Measurements from ENCODE around the gene DUSP22. TPM values are rescaled to one million over a fixed set of nuclear protein-coding genes. Genes with fewer than 3 reads are reported as not detected.

Gene DUSP22
- total RNA-seq, 1 experiment from 2014 or later, result 19.2 TPM

GRCh38 chr6:326896-327537 lies 34.7 kb downstream of the DUSP22 start:
- H3K36me3 ChIP-seq (ENCODE audit: control insufficient read depth in 1 of 2, insufficient read depth in 2 of 2, low read length in 2 of 2), result no peaks in the 10 kb centered on the region
- ChIA-PET RAD21 (ENCODE audit: low non-redundant PET in 1 of 2, low total read pairs in 2 of 2, uncharacterized antibody in 2 of 2, unreplicated experiment in 2 of 2) (no interaction called here), CTCF (no interaction called here), POLR2A (no interaction called here)
- no peak overlapping the region for H3K27ac ChIP-seq (ENCODE audit: low read depth, low read length)
- no peaks in the 10 kb centered on the region for H3K9me3 ChIP-seq (ENCODE audit: control insufficient read depth in 1 of 2, insufficient read depth in 1 of 2, low read depth in 1 of 2, low read length in 2 of 2)
- H3K4me1 ChIP-seq (ENCODE audit: control insufficient read depth in 1 of 2, insufficient read depth in 2 of 2, low read length in 2 of 2), result no peaks in the 10 kb centered on the region
- DNase-seq (ENCODE audit: low read depth, low spot score) (no peak), ATAC-seq (no peak)
- intact Hi-C loops (cut with micrococcal nuclease), result no loop called here
- no peaks in the 10 kb centered on the region for H3K27me3 ChIP-seq (ENCODE audit: insufficient read depth, low read length)
- no peak for TF ChIP-seq EZH2phosphoT487 (IDR thresholded peaks at IDR 0.05; ENCODE audit: borderline replicate concordance)
- TF ChIP-seq JUND (IDR thresholded peaks at IDR 0.05), result no peak
- TF ChIP-seq ZFX (IDR thresholded peaks at IDR 0.05), result no peak
- TF ChIP-seq EZH2 (IDR thresholded peaks at IDR 0.05), result no peak
- TF ChIP-seq POLR2A (IDR thresholded peaks at IDR 0.05; ENCODE audit: borderline replicate concordance, extremely low read depth, insufficient read depth, insufficient read length), result no peak
- no peak for TF ChIP-seq ZBTB33 (IDR thresholded peaks at IDR 0.05; ENCODE audit: extremely low read depth, insufficient replicate concordance, low read length)
- TF ChIP-seq RAD21 (IDR thresholded peaks at IDR 0.05; ENCODE audit: low read depth), result no peak
- H3K79me2 ChIP-seq (ENCODE audit: insufficient read depth, low read length), result no peaks in the 10 kb centered on the region
- H2AFZ ChIP-seq (ENCODE audit: low read depth, low read length, poor library complexity, severe bottlenecking), result no peak overlapping the region
- H4K20me1 ChIP-seq (ENCODE audit: insufficient read depth), result no peaks in the 10 kb centered on the region
- no peak overlapping the region for H3K9ac ChIP-seq (ENCODE audit: low read length)
- no peaks in the 10 kb centered on the region for H3K9me2 ChIP-seq (ENCODE audit: insufficient read depth)
- no peak overlapping the region for H3K4me2 ChIP-seq (ENCODE audit: low read length)
- no TSS peak for BruUV-seq (replicated peaks)
- H3K4me3 ChIP-seq (replicated peaks in 1 of 2; ENCODE audit: low read depth in 1 of 2, low read length in 2 of 2), result no peak overlapping the region

GRCh38 chr6:327538-328116 lies 35.3 kb downstream of the DUSP22 start:
- intact Hi-C loops (cut with micrococcal nuclease), result no loop called here
- POLR2A ChIA-PET, result no interaction called here
- no peak overlapping the region for H2AFZ ChIP-seq (ENCODE audit: low read depth, low read length, poor library complexity, severe bottlenecking)

More at GRCh38 chr6:327538-328116, 35.3 kb downstream of the DUSP22 start:
- Histone ChIP-seq H3K9me2 (ENCODE audit: insufficient read depth) (no peaks in the 10 kb centered on the region), H3K4me2 (ENCODE audit: low read length) (no peak overlapping the region), H3K27ac (ENCODE audit: low read depth, low read length) (no peak overlapping the region), H4K20me1 (ENCODE audit: insufficient read depth) (no peaks in the 10 kb centered on the region), H3K36me3 (ENCODE audit: control insufficient read depth in 1 of 2, insufficient read depth in 2 of 2, low read length in 2 of 2) (no peaks in the 10 kb centered on the region), H3K79me2 (ENCODE audit: insufficient read depth, low read length) (no peaks in the 10 kb centered on the region), H3K27me3 (ENCODE audit: insufficient read depth, low read length) (no peaks in the 10 kb centered on the region), H3K4me1 (ENCODE audit: control insufficient read depth in 1 of 2, insufficient read depth in 2 of 2, low read length in 2 of 2) (no peaks in the 10 kb centered on the region), H3K9me3 (ENCODE audit: control insufficient read depth in 1 of 2, insufficient read depth in 1 of 2, low read depth in 1 of 2, low read length in 2 of 2) (no peaks in the 10 kb centered on the region), H3K9ac (ENCODE audit: low read length) (no peak overlapping the region), H3K4me3 (replicated peaks in 1 of 2; ENCODE audit: low read depth in 1 of 2, low read length in 2 of 2) (no peak overlapping the region)
- RAD21 ChIA-PET (ENCODE audit: low non-redundant PET in 1 of 2, low total read pairs in 2 of 2, uncharacterized antibody in 2 of 2, unreplicated experiment in 2 of 2), result no interaction called here
- DNase-seq (ENCODE audit: low read depth, low spot score), result no peak
- ATAC-seq, result no peak
- CTCF ChIA-PET, result no interaction called here
- no TSS peak for BruUV-seq (replicated peaks)
- no peak for TF ChIP-seq POLR2A (IDR thresholded peaks at IDR 0.05; ENCODE audit: borderline replicate concordance, extremely low read depth, insufficient read depth, insufficient read length)
